ENCODE data around the gene LPCAT1. TPM values are rescaled to one million over a fixed set of nuclear protein-coding genes. Genes with fewer than 3 reads are reported as not detected.

LPCAT1 gene
- total RNA-seq, 1 donor from 2014 or later, result 25.3 TPM

- TF ChIP-seq, protein P1, sequence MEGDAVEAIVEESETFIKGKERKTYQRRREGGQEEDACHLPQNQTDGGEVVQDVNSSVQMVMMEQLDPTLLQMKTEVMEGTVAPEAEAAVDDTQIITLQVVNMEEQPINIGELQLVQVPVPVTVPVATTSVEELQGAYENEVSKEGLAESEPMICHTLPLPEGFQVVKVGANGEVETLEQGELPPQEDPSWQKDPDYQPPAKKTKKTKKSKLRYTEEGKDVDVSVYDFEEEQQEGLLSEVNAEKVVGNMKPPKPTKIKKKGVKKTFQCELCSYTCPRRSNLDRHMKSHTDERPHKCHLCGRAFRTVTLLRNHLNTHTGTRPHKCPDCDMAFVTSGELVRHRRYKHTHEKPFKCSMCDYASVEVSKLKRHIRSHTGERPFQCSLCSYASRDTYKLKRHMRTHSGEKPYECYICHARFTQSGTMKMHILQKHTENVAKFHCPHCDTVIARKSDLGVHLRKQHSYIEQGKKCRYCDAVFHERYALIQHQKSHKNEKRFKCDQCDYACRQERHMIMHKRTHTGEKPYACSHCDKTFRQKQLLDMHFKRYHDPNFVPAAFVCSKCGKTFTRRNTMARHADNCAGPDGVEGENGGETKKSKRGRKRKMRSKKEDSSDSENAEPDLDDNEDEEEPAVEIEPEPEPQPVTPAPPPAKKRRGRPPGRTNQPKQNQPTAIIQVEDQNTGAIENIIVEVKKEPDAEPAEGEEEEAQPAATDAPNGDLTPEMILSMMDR (IDR thresholded peaks at IDR 0.05; ENCODE audit: insufficient read depth, low read length, severe bottlenecking), result no peak
- Histone ChIP-seq H3K36me3 (ENCODE audit: control insufficient read depth, insufficient read depth, low read length) (no peaks in the 10 kb centered on the region), H3K27me3 (ENCODE audit: control insufficient read depth, insufficient read depth, low read length) (peaks cover 30% of the 10 kb centered on the region), H3K4me3 (ENCODE audit: low read depth, low read length) (no peak overlapping the region)
- DNase-seq (ENCODE audit: low read depth) (peak; percentile 78), FAIRE-seq (no peak)
These were observed 31.4 kb upstream of the LPCAT1 start for GRCh38 chr5:1555011-1555807.

- Histone ChIP-seq H3K36me3 (ENCODE audit: control insufficient read depth, insufficient read depth, low read length) (no peaks in the 10 kb centered on the region), H3K27me3 (ENCODE audit: control insufficient read depth, insufficient read depth, low read length) (peaks cover 35% of the 10 kb centered on the region), H3K4me3 (ENCODE audit: low read depth, low read length) (no peak overlapping the region)
- FAIRE-seq (no peak), DNase-seq (ENCODE audit: low read depth) (no peak)
- TF ChIP-seq, protein P1 (IDR thresholded peaks at IDR 0.05; ENCODE audit: insufficient read depth, low read length, severe bottlenecking), result no peak
These were observed 30.7 kb upstream of the LPCAT1 start for GRCh38 chr5:1554410-1554967.

GRCh38 chr5:1553539-1554409, 30.0 kb upstream of the LPCAT1 start:
- H3K36me3 ChIP-seq (ENCODE audit: control insufficient read depth, insufficient read depth, low read length), result no peaks in the 10 kb centered on the region
- DNase-seq (ENCODE audit: low read depth) (no peak), FAIRE-seq (no peak)
- no peak overlapping the region for H3K4me3 ChIP-seq (ENCODE audit: low read depth, low read length)
- peaks cover 37% of the 10 kb centered on the region for H3K27me3 ChIP-seq (ENCODE audit: control insufficient read depth, insufficient read depth, low read length)
- TF ChIP-seq, protein P1 (IDR thresholded peaks at IDR 0.05; ENCODE audit: insufficient read depth, low read length, severe bottlenecking), result no peak

DNA sequence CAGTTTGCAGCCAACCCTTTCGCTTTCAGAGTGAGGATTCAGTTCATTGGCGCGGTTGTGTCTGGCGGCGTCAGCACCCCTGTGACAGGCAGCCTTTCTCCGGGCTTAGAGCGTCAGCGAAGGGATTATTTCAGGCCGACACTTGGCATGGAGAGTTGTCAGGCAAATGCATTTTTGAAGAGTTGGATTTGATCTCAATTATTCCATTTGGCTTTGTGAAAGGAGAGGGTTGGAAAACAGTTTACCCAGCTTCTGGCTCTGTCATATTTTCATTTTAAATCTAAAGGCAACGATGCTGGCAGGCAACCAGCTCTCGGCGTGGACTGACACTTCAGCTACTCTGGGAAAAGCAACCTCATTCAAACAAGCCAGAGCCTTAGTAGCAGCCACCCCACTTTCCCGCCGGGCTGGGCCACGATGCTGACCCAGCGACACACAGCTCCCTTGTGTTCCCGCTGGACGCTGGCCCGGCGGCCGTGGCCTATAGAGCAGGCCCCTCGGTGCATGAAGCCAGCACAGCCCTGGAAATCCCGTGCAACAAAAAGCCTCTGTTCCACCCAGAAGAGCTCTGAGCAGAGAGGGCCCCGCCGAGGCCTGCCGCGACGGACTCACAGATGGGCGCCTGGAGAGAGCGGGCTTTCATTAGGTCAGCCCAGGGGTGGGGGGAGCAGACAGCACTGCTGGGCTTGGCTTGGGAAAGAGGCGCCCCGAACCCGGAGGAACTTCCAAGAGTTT, 28.9 kb upstream of the LPCAT1 start:
- H3K27me3 ChIP-seq (ENCODE audit: control insufficient read depth, insufficient read depth, low read length), result peaks cover 32% of the 10 kb centered on the region
- no peak overlapping the region for H3K4me3 ChIP-seq (ENCODE audit: low read depth, low read length)
- TF ChIP-seq, protein P1 (IDR thresholded peaks at IDR 0.05; ENCODE audit: insufficient read depth, low read length, severe bottlenecking), result no peak
- H3K36me3 ChIP-seq (ENCODE audit: control insufficient read depth, insufficient read depth, low read length), result no peaks in the 10 kb centered on the region
- DNase-seq (ENCODE audit: low read depth) (no peak), FAIRE-seq (no peak)

GRCh38 chr5:1551426-1552301, 27.9 kb upstream of the LPCAT1 start:
- H3K36me3 ChIP-seq (ENCODE audit: control insufficient read depth, insufficient read depth, low read length), result no peaks in the 10 kb centered on the region
- DNase-seq (ENCODE audit: low read depth) (no peak), FAIRE-seq (no peak)
- TF ChIP-seq, protein P1 (IDR thresholded peaks at IDR 0.05; ENCODE audit: insufficient read depth, low read length, severe bottlenecking), result no peak
- no peak overlapping the region for H3K4me3 ChIP-seq (ENCODE audit: low read depth, low read length)
- H3K27me3 ChIP-seq (ENCODE audit: control insufficient read depth, insufficient read depth, low read length), result peaks cover 31% of the 10 kb centered on the region

Data from bronchial epithelial cell (primary cell).